Measurements from ENCODE around the gene ANKS1B.

Gene ANKS1B

GRCh38 chr12:99984271-99985128 lies at the start of gene ANKS1B:
TSS of gene ANKS1B (minus strand) at chr12:99984936. CDS start at chr12:99984237, 699 bp downstream.
- peak; percentile 44; the same call in 1 of the 2 replicates for TF ChIP-seq MAX (IDR thresholded peaks at IDR 0.05)
- peak; percentile 31; the same call in 1 of the 2 replicates for TF ChIP-seq REST (IDR thresholded peaks at IDR 0.05; ENCODE audit: low read depth)
- 0 out of 2 replicates have a peak, but pooled peaks have one; percentile 14 for TF ChIP-seq EGR1 (IDR thresholded peaks at IDR 0.05)
- peak; percentile 24; the same call in 1 of the 2 replicates for TF ChIP-seq ZBTB7A (IDR thresholded peaks at IDR 0.05; ENCODE audit: low read depth)
- TF ChIP-seq CEBPB (IDR thresholded peaks at IDR 0.05): no peak
- no peak for TF ChIP-seq YY1 (IDR thresholded peaks at IDR 0.05; ENCODE audit: low read depth)
- no peak for TF ChIP-seq CREB1 (IDR thresholded peaks at IDR 0.05; ENCODE audit: low read depth)
- TF ChIP-seq EP300 (IDR thresholded peaks at IDR 0.05; ENCODE audit: borderline replicate concordance): no peak
- TF ChIP-seq TEAD4 (IDR thresholded peaks at IDR 0.05): no peak

GRCh38 chr12:100031836-100032235 lies 47.1 kb upstream of the ANKS1B start:
- TF ChIP-seq YY1 (IDR thresholded peaks at IDR 0.05; ENCODE audit: low read depth) (no peak), NFIC (IDR thresholded peaks at IDR 0.05) (no peak), REST (IDR thresholded peaks at IDR 0.05; ENCODE audit: low read depth) (no peak), FOXM1 (IDR thresholded peaks at IDR 0.05; ENCODE audit: borderline replicate concordance, low read depth) (no peak), EGR1 (IDR thresholded peaks at IDR 0.05) (no peak), TCF12 (IDR thresholded peaks at IDR 0.05; ENCODE audit: low read depth) (no peak), CEBPB (IDR thresholded peaks at IDR 0.05) (no peak), EP300 (IDR thresholded peaks at IDR 0.05; ENCODE audit: borderline replicate concordance) (no peak), CREB1 (IDR thresholded peaks at IDR 0.05; ENCODE audit: low read depth) (no peak), TEAD4 (IDR thresholded peaks at IDR 0.05) (no peak), ZBTB7A (IDR thresholded peaks at IDR 0.05; ENCODE audit: low read depth) (no peak), RAD21 (IDR thresholded peaks at IDR 0.05; ENCODE audit: low read depth) (no peak), TAF1 (IDR thresholded peaks at IDR 0.05; ENCODE audit: low read depth) (no peak), MAX (IDR thresholded peaks at IDR 0.05) (no peak), USF1 (IDR thresholded peaks at IDR 0.05) (no peak)

- no peak for TF ChIP-seq TEAD4 (IDR thresholded peaks at IDR 0.05)
- TF ChIP-seq TAF1 (IDR thresholded peaks at IDR 0.05; ENCODE audit: low read depth): no peak
- TF ChIP-seq CEBPB (IDR thresholded peaks at IDR 0.05): no peak
- no peak for TF ChIP-seq REST (IDR thresholded peaks at IDR 0.05; ENCODE audit: low read depth)
- TF ChIP-seq NFIC (IDR thresholded peaks at IDR 0.05): no peak
- TF ChIP-seq FOXM1 (IDR thresholded peaks at IDR 0.05; ENCODE audit: borderline replicate concordance, low read depth): no peak
- TF ChIP-seq EP300 (IDR thresholded peaks at IDR 0.05; ENCODE audit: borderline replicate concordance): no peak
Measured at GRCh38 chr12:100027671-100028070, 42.9 kb upstream of the ANKS1B start.

GRCh38 chr12:100026241-100026640 lies 41.5 kb upstream of the ANKS1B start:
- no peak for TF ChIP-seq EP300 (IDR thresholded peaks at IDR 0.05; ENCODE audit: borderline replicate concordance)
- TF ChIP-seq TAF1 (IDR thresholded peaks at IDR 0.05; ENCODE audit: low read depth): no peak
- TF ChIP-seq CEBPB (IDR thresholded peaks at IDR 0.05): no peak
- TF ChIP-seq FOXM1 (IDR thresholded peaks at IDR 0.05; ENCODE audit: borderline replicate concordance, low read depth): no peak
- no peak for TF ChIP-seq YY1 (IDR thresholded peaks at IDR 0.05; ENCODE audit: low read depth)
- TF ChIP-seq USF1 (IDR thresholded peaks at IDR 0.05): no peak
- no peak for TF ChIP-seq EGR1 (IDR thresholded peaks at IDR 0.05)
- TF ChIP-seq ZBTB7A (IDR thresholded peaks at IDR 0.05; ENCODE audit: low read depth): no peak
